ENCODE measurements around the gene TRIM7.
"Not testable (repeated sequence)": the region's sequence is repeated elsewhere in the genome, so short reads cannot be mapped to it uniquely, and the experiment has no call there.

TRIM7 gene

DNA sequence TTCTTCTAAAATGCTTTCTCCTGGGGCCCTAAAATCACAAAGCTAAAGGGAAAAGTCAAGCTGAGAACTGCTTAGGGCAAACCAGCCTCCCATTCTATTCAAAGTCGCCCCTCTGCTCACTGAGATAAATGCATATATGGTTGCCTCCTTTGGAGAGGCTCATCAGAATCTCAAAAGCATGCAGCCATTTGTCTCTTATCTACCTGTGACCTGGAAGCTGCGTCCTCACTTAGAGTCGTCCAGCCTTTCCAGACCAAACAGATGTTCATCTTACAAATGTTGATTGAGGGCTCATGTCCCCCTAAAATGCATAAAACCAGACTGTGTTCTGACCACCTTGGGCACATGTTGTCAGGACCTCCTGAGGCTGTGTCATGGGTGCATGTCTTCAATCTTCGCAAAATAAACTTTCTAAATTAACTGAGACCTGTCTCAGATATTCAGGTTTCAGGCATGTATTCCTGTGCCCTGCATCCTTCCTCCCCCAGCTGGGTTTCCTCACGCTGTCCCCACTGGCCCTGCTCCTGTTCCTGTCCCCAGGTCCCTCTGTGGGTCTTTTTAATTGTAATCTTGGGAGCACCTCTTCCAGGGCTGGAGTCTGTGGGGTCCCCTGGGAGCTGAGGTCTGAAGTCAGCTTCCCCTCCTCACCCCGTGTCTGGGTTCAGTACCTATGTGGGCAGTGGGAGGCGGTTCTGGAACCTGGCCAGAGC, 57.9 kb downstream of the TRIM7 start, which contains the start of gene OR2V2:
Gene OR2V2 (plus strand): TSS at position 660 of the 710 bp plus-strand sequence. CDS start 7,357 bp downstream, outside the sequence.
- not testable (repeated sequence) for DNase-seq

DNA sequence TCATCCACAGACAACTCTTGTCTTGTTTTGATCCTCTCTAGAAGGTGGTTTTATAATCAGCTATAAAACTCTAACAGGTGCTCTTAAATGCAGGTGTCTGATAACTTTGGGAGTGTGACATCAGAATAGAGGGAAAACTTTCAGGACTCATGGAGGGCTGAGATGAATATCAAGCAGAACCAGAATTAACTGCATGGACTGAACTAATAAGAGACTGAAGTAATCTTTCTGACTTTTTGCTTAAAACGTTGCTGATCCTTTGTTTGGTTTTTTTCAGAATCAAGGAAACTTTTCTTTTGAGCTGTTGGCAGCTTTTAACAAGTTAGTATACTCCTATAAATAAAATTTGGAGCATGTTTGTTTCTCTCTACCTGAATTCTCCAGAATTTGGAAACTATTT, 59.9 kb downstream of the TRIM7 start:
- no peak for DNase-seq
